GM12872 (cell line): ENCODE results near the gene ADAMTS3.

Source experiments
- TF ChIP-seq, protein P1 (sequence below): IDR thresholded peaks from 3 replicates; pipeline ENCODE4 v1.5.1; 2011; ENCODE audit warnings: low read depth, mild to moderate bottlenecking, low read length, moderate library complexity; ENCODE audit not compliant: insufficient read depth

ADAMTS3 gene

DNA sequence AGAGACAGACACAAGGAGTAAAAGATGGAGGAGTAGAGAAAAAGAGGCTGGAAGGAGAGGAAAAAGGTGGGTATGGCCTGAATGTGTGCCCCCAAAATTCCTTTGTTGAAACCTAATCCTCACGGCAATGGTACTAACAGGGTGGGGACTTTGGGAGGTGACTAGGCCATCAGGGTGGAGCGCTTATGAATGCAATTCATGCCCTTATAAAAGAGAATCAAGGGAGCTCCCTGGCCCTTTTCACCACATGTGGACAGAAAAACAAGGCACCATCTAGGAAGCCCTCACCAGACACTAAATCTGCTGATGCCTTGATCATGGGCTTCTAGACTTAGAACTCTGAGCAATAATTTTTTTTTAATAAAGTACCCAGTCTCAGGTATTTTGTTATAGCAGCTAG, 282.1 kb downstream of the ADAMTS3 start:
- TF ChIP-seq, protein P1, sequence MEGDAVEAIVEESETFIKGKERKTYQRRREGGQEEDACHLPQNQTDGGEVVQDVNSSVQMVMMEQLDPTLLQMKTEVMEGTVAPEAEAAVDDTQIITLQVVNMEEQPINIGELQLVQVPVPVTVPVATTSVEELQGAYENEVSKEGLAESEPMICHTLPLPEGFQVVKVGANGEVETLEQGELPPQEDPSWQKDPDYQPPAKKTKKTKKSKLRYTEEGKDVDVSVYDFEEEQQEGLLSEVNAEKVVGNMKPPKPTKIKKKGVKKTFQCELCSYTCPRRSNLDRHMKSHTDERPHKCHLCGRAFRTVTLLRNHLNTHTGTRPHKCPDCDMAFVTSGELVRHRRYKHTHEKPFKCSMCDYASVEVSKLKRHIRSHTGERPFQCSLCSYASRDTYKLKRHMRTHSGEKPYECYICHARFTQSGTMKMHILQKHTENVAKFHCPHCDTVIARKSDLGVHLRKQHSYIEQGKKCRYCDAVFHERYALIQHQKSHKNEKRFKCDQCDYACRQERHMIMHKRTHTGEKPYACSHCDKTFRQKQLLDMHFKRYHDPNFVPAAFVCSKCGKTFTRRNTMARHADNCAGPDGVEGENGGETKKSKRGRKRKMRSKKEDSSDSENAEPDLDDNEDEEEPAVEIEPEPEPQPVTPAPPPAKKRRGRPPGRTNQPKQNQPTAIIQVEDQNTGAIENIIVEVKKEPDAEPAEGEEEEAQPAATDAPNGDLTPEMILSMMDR = no peak

DNA sequence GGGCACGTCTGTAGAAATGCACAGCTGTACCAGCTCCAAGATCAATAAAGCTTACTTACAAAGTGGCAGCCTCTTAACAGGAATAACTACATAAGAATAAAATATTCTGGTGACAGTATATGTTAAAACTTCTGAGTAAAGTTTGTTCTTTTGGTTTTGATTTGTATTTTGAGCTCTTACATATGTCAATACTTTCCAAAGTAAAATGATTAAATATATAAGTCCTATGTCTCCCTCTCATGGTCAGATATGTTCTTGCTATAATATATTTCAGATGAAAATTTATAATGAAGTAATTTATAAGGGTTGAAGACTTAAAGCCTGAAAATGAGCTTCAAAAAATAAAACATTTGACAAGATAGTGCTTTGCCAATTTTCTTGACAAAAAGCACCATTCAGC, 282.8 kb downstream of the ADAMTS3 start:
- TF ChIP-seq, protein P1 = no peak

DNA sequence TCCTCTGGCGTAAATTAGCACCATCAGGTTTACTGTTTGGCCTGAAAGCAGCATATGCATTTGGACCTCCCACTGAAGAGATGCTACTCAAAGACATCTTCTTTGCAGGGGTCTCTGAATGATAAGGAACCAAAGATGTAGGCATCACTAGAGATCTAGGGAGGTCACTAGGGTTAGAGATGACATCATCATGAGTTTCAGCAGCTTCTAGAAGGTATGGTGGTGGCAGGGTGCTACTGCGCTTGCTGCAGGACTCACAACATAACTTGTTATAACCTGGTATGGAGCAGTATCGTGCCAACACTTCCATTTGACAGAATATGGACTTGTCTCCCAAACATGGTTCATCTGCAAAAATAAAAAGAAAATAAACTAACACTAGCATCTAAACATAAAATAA, 285.7 kb downstream of the ADAMTS3 start:
- TF ChIP-seq, protein P1 = peak; percentile 23; the same call in 1 of the 3 replicates

DNA sequence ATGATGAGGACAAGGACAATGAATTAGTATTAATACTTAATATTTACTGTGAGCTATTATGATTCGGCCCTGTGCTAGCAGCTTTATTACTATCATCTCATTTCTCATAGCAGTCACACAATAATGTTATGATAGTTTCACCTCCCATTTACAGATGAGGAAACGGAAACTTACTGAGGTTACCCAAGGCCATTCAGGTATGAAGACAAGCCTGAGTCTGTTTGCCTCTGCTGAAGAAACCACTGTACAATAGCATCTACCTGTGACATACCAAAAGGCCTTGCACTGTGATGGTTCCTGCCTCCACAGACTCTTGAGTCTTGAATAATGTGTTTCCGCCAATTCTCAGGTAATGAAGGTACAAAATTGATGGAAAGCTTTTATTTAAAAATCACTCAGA, 288.8 kb downstream of the ADAMTS3 start:
- TF ChIP-seq, protein P1 = no peak

DNA sequence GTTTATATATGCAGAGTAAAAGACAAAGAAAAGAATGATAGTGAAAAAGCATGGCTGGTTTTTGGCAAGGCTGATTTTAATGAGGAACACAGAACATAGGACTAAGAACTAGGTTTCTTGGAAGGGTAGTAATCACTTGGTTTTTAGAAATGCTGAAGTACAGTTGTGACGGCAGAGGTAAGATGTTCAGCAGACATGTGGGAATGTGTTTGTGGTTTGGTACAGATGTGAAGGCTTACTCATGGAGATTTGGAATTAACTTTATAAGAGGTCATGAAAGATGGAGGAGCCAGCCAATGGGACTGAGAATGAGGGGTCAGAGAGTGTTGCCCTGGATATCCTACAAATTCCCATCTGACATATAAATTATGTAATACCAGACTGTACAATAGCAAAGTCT, 293.6 kb downstream of the ADAMTS3 start:
- TF ChIP-seq, protein P1 = no peak

DNA sequence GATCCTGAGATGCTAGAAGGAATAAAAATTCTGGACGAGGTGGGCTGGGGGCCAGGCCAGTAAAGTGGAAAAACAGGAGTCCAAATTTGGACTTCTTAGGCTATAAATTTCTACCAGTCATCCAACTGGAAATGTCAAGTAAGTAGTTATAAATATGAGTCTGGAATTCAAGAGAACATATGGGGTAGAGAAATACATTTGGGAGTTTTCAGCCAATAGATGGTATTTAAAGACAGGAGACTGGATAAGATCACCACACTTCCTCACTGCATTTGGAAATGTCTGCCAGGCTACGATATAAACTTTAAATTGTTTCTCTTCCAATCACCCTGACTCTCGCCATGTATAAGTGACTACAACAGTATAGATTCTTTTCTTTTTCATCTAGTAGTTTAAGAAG, 294.8 kb downstream of the ADAMTS3 start:
- TF ChIP-seq, protein P1 = no peak

DNA sequence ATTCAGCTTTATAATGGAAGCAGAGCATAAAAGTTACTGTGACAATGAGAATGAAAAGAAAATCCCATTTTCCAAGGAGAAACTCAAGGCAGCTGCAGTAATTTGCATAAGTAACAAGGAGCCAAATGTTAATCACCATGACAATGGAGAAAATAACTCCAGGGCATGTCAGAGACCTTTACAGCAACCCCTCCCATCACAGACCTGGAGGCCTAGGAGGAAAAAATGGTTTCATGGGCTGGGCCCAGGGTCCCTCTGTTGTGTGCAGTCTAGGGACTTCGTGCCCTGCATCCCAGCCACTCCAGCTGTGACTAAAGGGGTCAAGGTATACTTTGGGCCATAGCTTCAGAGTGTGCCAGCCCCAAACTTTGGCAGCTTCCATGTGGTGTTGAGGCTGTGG, 313.8 kb downstream of the ADAMTS3 start:
- TF ChIP-seq, protein P1 = no peak

DNA sequence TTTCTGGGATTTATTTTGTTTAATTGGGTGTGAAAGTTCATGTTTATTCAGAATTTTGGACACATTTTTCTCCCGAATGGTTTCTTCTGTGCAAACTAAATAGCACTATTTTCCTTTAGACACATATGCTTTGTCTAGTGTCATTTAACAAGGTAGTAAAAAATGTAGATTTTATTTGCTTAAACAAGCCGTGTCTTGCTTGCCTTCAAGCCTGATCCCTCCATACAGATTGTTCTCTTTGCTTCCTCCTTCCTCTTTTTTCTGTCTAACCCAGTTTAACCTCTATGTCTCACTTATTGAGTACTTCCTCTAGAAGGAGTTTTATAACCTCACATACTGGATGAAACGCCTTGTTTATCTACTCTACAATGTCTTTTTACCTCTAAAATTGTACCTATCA, 325.4 kb downstream of the ADAMTS3 start:
- TF ChIP-seq, protein P1 = no peak
